GM12892 (cell line): ENCODE measurements around the gene ZBTB32.

ENCODE experiments used
- POLR2A ChIP-seq: IDR thresholded peaks from 2 replicates; pipeline ENCODE4 v1.6.1; 2011; ENCODE audit warnings: low read depth, low read length, control low read depth
- TAF1 ChIP-seq: IDR thresholded peaks from 2 replicates; pipeline ENCODE4 v1.6.1; 2011; ENCODE audit warnings: low read depth, mild to moderate bottlenecking, control low read depth, low read length, borderline replicate concordance

GRCh38 chr19:35757749-35758608, 53.6 kb downstream of the ZBTB32 start, which contains the start of gene PROSER3:
- TF ChIP-seq POLR2A (peak; percentile 83), TAF1 (no peak)
